ENCODE measurements around the gene SMAGP. TPM values are rescaled to one million over a fixed set of nuclear protein-coding genes. Genes with fewer than 3 reads are reported as not detected.
"Not testable (repeated sequence)": the region's sequence is repeated elsewhere in the genome, so short reads cannot be mapped to it uniquely, and the experiment has no call there.

The SMAGP gene
- total and polyA plus RNA-seq, 2 of the 4 experiments (the other 2 are of a cell fraction): 12.2 to 42.7 TPM

DNA sequence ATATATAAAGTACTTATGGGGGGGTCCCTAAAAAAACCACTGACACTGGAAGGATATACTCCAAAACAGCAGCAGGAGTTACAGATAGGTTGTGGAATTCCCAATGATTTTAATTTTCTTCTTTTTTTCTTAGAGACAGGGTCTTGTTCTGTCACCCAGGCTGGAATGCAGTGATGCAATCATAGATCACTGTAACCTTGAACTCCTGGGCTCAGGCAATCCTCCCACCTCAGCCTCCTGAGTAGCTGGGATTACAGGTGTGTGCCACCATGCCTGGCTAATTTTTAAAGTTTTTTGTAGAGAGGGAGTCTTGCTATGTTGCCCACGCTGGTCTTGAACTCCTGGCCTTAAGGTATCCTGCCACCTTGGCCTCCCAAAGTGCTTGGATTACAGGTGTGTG, 10.6 kb downstream of the SMAGP start:
- CTCF ChIA-PET; H2AK5ac ChIP-seq (ENCODE audit: low read depth, low read length); H2BK15ac ChIP-seq (ENCODE audit: low read depth, low read length); DNase-seq; intact Hi-C loops (cut with micrococcal nuclease); H3K4me1 ChIP-seq (ENCODE audit: control insufficient read depth, insufficient read depth, low read length); H2BK20ac ChIP-seq (ENCODE audit: low read depth, low read length); H3K56ac ChIP-seq (ENCODE audit: extremely low read depth, insufficient read depth, low read length); ATAC-seq (ENCODE audit: low read depth); H3K27ac ChIP-seq (ENCODE audit: insufficient read depth, low read length); POLR2A ChIA-PET (ENCODE audit: unreplicated experiment); H2BK5ac ChIP-seq (ENCODE audit: low read depth, low read length, poor library complexity, severe bottlenecking); BruUV-seq (replicated peaks); H4K20me1 ChIP-seq (ENCODE audit: insufficient read depth, low read length); H4K8ac ChIP-seq (ENCODE audit: low read depth in 2 of 2, low read length in 2 of 2); H3K18ac ChIP-seq (ENCODE audit: low read depth, low read length); H3K27me3 ChIP-seq (ENCODE audit: control insufficient read depth, insufficient read depth, low read length); H3K4me2 ChIP-seq (ENCODE audit: low read depth, low read length); H3K4me3 ChIP-seq (ENCODE audit: insufficient read depth, low read depth, low read length); H2BK120ac ChIP-seq (ENCODE audit: low read depth, low read length); H3K4ac ChIP-seq (ENCODE audit: low read depth, low read length); H4K5ac ChIP-seq (ENCODE audit: low read depth, low read length); H2AK9ac ChIP-seq (replicated peaks; ENCODE audit: low read depth, low read length, poor library complexity); H3K9ac ChIP-seq (ENCODE audit: low read depth, low read length); H3K36me3 ChIP-seq (ENCODE audit: control insufficient read depth, insufficient read depth, low read length); H3K23ac ChIP-seq (ENCODE audit: low read depth, low read length); H3K14ac ChIP-seq (replicated peaks; ENCODE audit: low read depth, low read length); in situ Hi-C loops (cut with MboI; ENCODE audit: low sequenced_read_pairs); H4K91ac ChIP-seq (ENCODE audit: insufficient read depth, low read depth, low read length); H2AFZ ChIP-seq (replicated peaks; ENCODE audit: low read length, poor library complexity); dilution Hi-C loops (cut with HindIII; ENCODE audit: low sequenced_read_pairs, unreplicated experiment); H3K9me3 ChIP-seq (ENCODE audit: control insufficient read depth, insufficient read depth, low read length): not testable (repeated sequence)
- Histone ChIP-seq H3K79me1 (ENCODE audit: low read depth in 1 of 2, low read length in 2 of 2) (peaks cover 19 to 38% of the 10 kb centered on the region in 2 experiments; a peak in 3 of 4 replicates), H3K9me1 (ENCODE audit: insufficient read depth, low read length) (peaks cover 10% of the 10 kb centered on the region)
- WGBS, 2 experiments (ENCODE audit: extremely low coverage in 2 of 2, insufficient read length in 1 of 2): no CpG with 5 or more reads among the region's 1 CpG
- TF ChIP-seq CEBPB (IDR thresholded peaks at IDR 0.05; ENCODE audit: low read depth, low read length): 0 out of 2 replicates have a peak, but pooled peaks have one; percentile 13

All from IMR-90 (cell line).